Mesodermal cell (in vitro differentiated cells): ENCODE results near the gene RNASE8.

Experiments
- H3K27ac ChIP-seq: 2 replicates; pipeline ENCODE4 v1.7.0; 2013; ENCODE audit warnings: mild to moderate bottlenecking, low read depth, low read length, moderate library complexity; ENCODE audit not compliant: severe bottlenecking
- H3K36me3 ChIP-seq: 2 replicates; pipeline ENCODE4 v1.7.1; 2013; ENCODE audit warnings: mild to moderate bottlenecking, low read length, moderate library complexity; ENCODE audit not compliant: control insufficient read depth, insufficient read depth
- H3K4me1 ChIP-seq: one replicate; pipeline ENCODE4 v1.7.1; 2013; ENCODE audit warnings: mild to moderate bottlenecking, low read length; ENCODE audit not compliant: insufficient read depth, control insufficient read depth, poor library complexity, severe bottlenecking
- H3K4me3 ChIP-seq: 2 replicates; pipeline ENCODE4 v1.7.0; 2013; ENCODE audit warnings: low read length, control low read depth, mild to moderate bottlenecking; ENCODE audit not compliant: insufficient read depth, poor library complexity, severe bottlenecking; ENCODE audit errors: extremely low read depth
- H3K9me3 ChIP-seq: 2 replicates; pipeline ENCODE4 v1.7.1; 2013; ENCODE audit warnings: mild to moderate bottlenecking, low read length, moderate library complexity; ENCODE audit not compliant: control insufficient read depth
- WGBS, 2 experiments: methylation state at CpG; one replicate each; pipeline ENCODE4 v1.1.5; 2013; ENCODE audit warnings: missing lambda C conversion rate in 2 of 2; ENCODE audit not compliant: insufficient coverage in 2 of 2; 5-methylcytosine and 5-hydroxymethylcytosine counted together

RNASE8 gene

GRCh38 chr14:21093769-21094681 lies 36.4 kb downstream of the RNASE8 start:
- peak overlapping the region; percentile 81 for H3K27ac ChIP-seq
- WGBS, 2 experiments: 9 to 19% methylated on average over 5 of the region's 7 CpGs
- no peaks in the 10 kb centered on the region for H3K9me3 ChIP-seq
- peaks cover 24% of the 10 kb centered on the region for H3K4me1 ChIP-seq
- H3K4me3 ChIP-seq: peak overlapping the region; percentile 27
- H3K36me3 ChIP-seq: peaks cover 48% of the 10 kb centered on the region

- H3K27ac ChIP-seq: peak overlapping the region; percentile 45
- no peaks in the 10 kb centered on the region for H3K9me3 ChIP-seq
- peaks cover 32% of the 10 kb centered on the region for H3K36me3 ChIP-seq
- 88 to 92% methylated on average over 2 to 3 of the region's 6 CpGs for WGBS, 2 experiments
- no peak overlapping the region for H3K4me3 ChIP-seq
- peaks cover 31% of the 10 kb centered on the region for H3K4me1 ChIP-seq
Measured at GRCh38 chr14:21095430-21096205, 38.0 kb downstream of the RNASE8 start.

GRCh38 chr14:21096438-21096837 lies 38.8 kb downstream of the RNASE8 start:
- Histone ChIP-seq H3K9me3 (no peaks in the 10 kb centered on the region), H3K4me1 (peaks cover 31% of the 10 kb centered on the region), H3K36me3 (peaks cover 24% of the 10 kb centered on the region), H3K4me3 (no peak overlapping the region), H3K27ac (no peak overlapping the region)
- WGBS, 2 experiments: 60% methylated on average over 1 of the region's 3 CpGs; no CpG with 5 or more reads in 1 of the 2 experiments

DNA sequence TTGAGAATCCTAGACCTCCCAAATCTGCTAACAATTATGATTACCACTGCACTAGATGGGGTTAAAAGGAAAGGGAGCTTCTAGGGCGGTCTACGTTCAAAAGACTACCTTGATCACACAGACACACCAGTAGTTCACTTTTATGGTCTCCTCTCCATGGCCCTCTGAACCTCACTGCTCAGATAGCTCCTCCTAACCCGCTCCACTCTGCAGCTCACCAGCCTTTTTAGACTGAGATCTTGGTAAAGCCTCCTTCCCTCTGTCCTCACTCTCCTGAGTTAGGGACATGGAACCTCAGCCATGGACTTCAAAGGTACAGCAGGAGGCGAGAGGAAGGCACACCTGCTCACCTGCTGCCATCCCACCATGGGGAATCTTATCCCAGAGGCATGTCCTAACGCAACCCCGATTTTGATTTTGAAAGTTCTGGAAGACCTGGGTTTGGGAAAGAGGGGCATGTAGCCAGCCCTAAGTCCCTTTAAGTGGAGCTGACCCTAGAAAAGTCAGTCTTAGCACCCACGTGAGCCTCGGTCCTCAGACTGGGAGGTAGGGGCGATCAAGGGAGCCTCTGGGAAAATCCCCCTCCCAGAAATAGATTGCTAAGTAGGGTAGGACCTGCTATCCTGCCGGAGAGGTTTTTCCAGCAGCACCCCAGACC lies 39.5 kb downstream of the RNASE8 start:
- H3K27ac ChIP-seq: peak overlapping the region; percentile 64
- WGBS, 2 experiments: 43 to 52% methylated on average over 6 to 8 of the region's 10 CpGs
- H3K4me3 ChIP-seq: peak overlapping the region; percentile 47
- H3K36me3 ChIP-seq: peaks cover 17% of the 10 kb centered on the region
- peaks cover 37% of the 10 kb centered on the region for H3K4me1 ChIP-seq
- H3K9me3 ChIP-seq: no peaks in the 10 kb centered on the region

DNA sequence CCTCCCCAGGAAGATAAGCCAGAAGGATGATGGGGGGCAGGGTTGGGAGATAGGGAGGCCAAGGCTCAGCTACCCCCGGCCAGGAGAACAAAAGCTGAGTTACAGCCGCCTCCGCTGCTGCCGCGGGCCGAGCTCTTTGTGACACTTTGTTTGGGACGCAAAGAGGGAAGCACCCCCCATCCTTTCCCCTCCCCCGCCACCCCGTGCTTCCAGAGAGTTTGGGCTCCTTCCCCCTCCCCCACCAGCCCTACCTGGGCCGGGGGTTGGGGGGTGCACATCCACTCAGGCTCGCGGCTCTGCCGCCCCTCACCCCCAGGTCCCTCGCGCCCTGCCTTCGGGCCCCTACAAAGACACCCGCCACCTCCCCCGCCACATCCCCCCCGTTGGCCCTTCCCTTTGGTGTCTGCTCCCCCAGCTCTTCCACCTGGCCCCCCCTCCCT lies 40.0 kb downstream of the RNASE8 start:
- WGBS, 2 experiments: 6% methylated on average over 10 of the region's 19 CpGs; no CpG with 5 or more reads in 1 of the 2 experiments
- Histone ChIP-seq H3K9me3 (no peaks in the 10 kb centered on the region), H3K36me3 (peaks cover 12% of the 10 kb centered on the region), H3K4me1 (peaks cover 43% of the 10 kb centered on the region), H3K27ac (peak overlapping the region; percentile 64), H3K4me3 (peak overlapping the region; percentile 47)

DNA sequence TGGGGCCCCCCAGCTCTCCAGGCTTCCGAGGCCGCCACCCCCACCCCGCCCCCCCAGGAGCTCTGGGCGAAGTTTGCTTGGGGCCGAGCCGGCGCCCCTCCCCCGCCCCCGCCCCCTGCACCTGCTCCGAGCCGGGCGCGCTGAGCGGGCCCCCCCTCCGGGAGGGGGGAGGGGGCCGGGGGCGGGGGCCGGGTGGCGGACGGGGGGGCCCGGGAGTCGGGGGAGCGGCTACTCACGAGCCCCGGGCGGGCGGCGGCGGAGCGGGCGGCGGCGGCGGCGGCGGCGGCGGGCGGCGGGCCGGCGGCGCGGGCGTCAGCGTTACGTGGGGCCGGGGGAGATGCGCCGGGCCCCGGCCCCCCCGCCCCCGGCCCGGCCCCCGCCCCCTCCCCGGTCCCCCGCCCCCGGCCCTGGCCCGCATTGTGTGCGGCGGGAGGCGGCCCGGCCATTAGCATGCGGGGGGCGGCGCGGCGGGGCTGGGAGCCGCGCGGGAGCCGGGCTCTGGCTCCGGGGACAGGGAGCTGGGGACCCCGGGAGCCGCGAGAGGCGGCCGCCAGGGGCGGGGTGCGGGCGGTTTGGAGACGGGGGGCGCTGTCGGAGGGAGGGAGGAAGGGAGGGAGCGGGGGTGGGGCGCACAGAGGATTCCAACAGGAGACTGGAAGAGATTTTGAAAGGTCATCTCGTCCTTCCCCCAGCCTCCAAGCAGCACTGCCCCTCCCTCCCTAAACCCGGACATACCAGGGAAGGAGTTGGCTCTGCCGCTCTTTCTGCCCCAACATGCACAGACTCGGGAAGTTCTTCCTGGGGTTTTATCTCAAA lies 40.7 kb downstream of the RNASE8 start, which contains the start of gene ZNF219:
Gene ZNF219, minus strand, starts transcription at position 580 of the 816 bp plus-strand sequence. CDS start 5,064 bp downstream, outside the sequence.
- Histone ChIP-seq H3K27ac (peak within 1 kb of the TSS; percentile 64), H3K9me3 (no peaks in the 10 kb centered on the region), H3K36me3 (peaks cover 6% of the 10 kb centered on the region), H3K4me1 (peaks cover 44% of the 10 kb centered on the region), H3K4me3 (peak within 1 kb of the TSS; percentile 47)
- WGBS, 2 experiments: 0% methylated on average over 5 to 11 of the region's 90 CpGs

DNA sequence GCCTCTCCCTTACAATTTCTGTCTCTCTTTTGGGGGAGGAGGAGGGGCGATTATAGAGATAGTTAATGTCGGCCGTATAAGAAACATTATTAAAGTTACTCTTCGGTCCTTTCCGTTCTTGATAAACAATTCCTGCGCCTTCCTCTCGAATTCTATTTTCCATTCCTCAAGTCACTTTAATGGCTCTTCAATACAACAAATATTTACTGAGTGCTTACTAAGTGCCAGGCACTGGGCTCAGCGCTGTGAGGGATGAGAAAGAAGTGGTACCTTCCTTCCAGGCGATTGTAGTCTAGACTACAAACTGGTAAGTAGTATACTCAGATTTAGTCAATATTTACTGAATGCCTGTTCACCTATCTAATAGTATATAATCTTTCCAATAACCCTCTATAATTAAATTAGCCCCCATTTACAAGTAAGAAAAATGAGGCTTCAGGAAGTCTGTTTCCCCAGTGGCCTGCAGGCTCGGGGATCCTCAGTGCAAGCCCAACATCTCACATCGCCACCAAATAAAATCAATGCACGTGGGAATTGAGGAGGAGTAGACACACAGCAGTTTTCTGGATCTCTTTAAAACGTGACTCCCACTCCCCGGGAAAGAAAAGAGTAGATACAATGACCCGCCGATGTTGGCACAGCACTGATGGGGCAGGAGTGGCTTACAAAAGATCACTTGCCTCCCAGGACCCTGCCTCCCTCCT lies 41.4 kb downstream of the RNASE8 start:
- Histone ChIP-seq H3K27ac (peak overlapping the region; percentile 62), H3K9me3 (no peaks in the 10 kb centered on the region), H3K36me3 (no peaks in the 10 kb centered on the region), H3K4me1 (peaks cover 37% of the 10 kb centered on the region), H3K4me3 (peak overlapping the region; percentile 44)
- WGBS, 2 experiments: 11 to 31% methylated on average over 2 to 7 of the region's 16 CpGs

GRCh38 chr14:21099596-21099985 lies 42.0 kb downstream of the RNASE8 start:
- H3K4me3 ChIP-seq: peak overlapping the region; percentile 44
- peaks cover 35% of the 10 kb centered on the region for H3K4me1 ChIP-seq

DNA sequence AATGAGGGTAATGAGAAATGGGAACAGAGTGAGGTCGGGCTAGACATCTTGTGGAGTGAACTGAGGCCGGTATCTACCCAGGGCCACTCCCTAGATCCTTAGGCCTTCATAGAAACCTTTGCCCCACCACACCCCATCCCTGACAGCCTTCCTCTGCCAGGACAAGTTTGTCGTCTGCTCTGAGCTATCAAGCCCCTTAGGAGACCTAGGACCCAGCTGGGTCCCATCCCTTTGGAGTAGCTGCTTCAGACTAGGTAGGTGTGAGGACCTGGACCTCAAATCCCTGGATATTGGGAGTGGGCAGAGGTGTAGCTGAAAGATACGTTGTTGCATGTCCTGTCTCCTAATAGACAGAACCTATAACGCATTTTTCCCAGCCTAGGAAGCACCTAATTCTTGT lies 43.3 kb downstream of the RNASE8 start, which contains the start of gene TMEM253:
Gene TMEM253, plus strand, starts transcription at position 136 of the 400 bp plus-strand sequence. CDS start 278 bp downstream, outside the sequence.
- Histone ChIP-seq H3K9me3 (no peaks in the 10 kb centered on the region), H3K4me3 (no peak within 1 kb of the TSS), H3K27ac (no peak within 1 kb of the TSS), H3K4me1 (peaks cover 30% of the 10 kb centered on the region), H3K36me3 (no peaks in the 10 kb centered on the region)
- 86 to 88% methylated on average over 3 to 4 of the region's 5 CpGs for WGBS, 2 experiments

More at GRCh38 chr14:21099596-21099985, 42.0 kb downstream of the RNASE8 start:
- Histone ChIP-seq H3K9me3 (no peaks in the 10 kb centered on the region), H3K27ac (no peak overlapping the region), H3K36me3 (no peaks in the 10 kb centered on the region)
- 92% methylated on average over 2 of the region's 5 CpGs; no CpG with 5 or more reads in 1 of the 2 experiments for WGBS, 2 experiments
